Measurements from ENCODE around the gene PRR36.
A peak's percentile ranks its signal among the peaks of the same experiment; 100 is the strongest.

PRR36 gene

DNA sequence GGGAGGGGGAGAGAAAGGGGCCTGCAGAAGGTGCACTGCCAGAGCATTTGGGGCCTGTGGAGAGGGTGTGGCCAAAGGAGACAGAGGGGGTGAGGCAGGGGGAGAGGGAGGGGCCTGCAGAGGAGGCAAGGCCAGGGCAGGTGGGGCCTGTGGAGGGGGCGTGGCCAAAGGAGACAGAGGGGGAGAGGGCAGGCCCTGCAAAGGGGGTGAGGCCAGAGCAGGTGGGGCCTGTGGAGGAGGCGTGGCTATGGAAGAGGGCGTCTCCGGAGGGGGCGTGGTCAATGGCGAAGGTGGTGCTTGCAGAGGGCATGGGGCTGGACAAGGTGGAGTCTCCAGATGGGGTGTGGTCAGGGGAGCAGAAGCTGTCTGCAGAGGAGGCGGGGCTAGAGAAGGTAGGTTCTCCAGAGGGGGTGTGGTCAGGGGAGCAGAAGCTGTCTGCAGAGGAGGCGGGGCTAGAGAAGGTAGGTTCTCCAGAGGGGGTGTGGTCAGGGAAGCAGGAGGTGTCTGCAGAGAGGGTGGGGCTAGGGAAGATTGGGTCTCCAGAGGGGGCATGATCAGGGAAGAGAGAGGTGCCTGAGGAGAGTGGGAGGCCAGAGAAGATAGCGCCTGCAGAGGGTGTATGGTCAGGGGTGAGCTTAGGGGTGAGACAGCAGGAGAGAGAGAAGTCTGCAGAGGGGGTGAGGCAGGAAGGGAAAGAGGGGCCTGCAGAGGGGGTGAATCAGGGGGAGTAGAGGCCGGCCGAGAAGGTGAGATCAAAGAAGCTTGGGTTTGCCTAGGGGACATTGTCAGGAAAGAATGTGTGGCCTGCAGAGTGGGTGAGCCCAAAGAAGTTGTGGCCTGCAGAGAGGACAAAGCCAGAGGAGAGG is 3.4 kb downstream of the PRR36 start:
- H3K9me3 ChIP-seq (ENCODE audit: control insufficient read depth, low read length) = no peaks in the 10 kb centered on the region
- peaks cover 10% of the 10 kb centered on the region for H3K4me1 ChIP-seq
- no peaks in the 10 kb centered on the region for H3K79me2 ChIP-seq
- H3K4me2 ChIP-seq (ENCODE audit: low read length) = no peak overlapping the region
- TF ChIP-seq, protein P1, sequence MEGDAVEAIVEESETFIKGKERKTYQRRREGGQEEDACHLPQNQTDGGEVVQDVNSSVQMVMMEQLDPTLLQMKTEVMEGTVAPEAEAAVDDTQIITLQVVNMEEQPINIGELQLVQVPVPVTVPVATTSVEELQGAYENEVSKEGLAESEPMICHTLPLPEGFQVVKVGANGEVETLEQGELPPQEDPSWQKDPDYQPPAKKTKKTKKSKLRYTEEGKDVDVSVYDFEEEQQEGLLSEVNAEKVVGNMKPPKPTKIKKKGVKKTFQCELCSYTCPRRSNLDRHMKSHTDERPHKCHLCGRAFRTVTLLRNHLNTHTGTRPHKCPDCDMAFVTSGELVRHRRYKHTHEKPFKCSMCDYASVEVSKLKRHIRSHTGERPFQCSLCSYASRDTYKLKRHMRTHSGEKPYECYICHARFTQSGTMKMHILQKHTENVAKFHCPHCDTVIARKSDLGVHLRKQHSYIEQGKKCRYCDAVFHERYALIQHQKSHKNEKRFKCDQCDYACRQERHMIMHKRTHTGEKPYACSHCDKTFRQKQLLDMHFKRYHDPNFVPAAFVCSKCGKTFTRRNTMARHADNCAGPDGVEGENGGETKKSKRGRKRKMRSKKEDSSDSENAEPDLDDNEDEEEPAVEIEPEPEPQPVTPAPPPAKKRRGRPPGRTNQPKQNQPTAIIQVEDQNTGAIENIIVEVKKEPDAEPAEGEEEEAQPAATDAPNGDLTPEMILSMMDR (IDR thresholded peaks at IDR 0.05) = no peak
- H2AFZ ChIP-seq = peak overlapping the region; percentile 71
- no peaks in the 10 kb centered on the region for H3K36me3 ChIP-seq (ENCODE audit: control insufficient read depth, insufficient read depth, low read length)
- no peak overlapping the region for H3K9ac ChIP-seq
- H3K27ac ChIP-seq = peak overlapping the region; percentile 74
- no peak overlapping the region for H3K4me3 ChIP-seq (ENCODE audit: low read depth, low read length)
- H3K27me3 ChIP-seq (ENCODE audit: control insufficient read depth, insufficient read depth, low read length) = no peaks in the 10 kb centered on the region

DNA sequence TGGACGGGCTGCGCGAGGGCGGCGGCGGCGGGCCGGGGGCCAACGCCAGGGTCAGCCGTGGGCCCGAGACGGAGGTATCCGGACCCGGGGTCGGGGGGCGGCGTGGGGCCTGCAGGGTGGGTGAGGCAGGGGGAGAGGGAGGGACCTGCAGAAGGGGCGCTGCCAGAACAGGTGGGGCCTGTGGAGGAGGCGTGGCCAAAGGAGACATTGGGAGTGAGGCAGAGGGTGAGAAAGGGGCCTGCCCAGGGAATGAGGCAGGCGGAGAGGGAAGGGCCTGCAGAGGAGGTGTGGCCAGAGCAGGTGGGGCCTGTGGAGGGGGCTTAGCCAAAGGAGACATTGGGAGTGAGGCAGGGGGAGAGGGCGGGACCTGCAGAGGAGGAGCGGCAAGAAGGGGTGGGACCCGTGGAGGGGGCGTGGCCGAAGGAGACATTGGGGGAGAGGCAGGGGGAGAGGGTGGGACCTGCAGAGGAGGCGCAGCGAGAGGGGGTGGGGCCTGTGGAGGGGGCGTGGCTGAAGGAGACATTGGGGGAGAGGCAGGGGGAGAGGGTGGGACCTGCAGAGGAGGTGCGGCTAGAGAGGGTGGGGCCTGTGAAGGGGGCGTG is 4.2 kb downstream of the PRR36 start:
- peak overlapping the region; percentile 96 for H3K4me2 ChIP-seq (ENCODE audit: low read length)
- H3K27ac ChIP-seq = peak overlapping the region; percentile 67
- no peaks in the 10 kb centered on the region for H3K36me3 ChIP-seq (ENCODE audit: control insufficient read depth, insufficient read depth, low read length)
- H3K79me2 ChIP-seq = no peaks in the 10 kb centered on the region
- no peaks in the 10 kb centered on the region for H3K9me3 ChIP-seq (ENCODE audit: control insufficient read depth, low read length)
- TF ChIP-seq, protein P1 (IDR thresholded peaks at IDR 0.05) = no peak
- H3K4me1 ChIP-seq = peaks cover 10% of the 10 kb centered on the region
- peak overlapping the region; percentile 55 for H3K4me3 ChIP-seq (ENCODE audit: low read depth, low read length)
- no peak overlapping the region for H3K9ac ChIP-seq
- H2AFZ ChIP-seq = peak overlapping the region; percentile 81
- H3K27me3 ChIP-seq (ENCODE audit: control insufficient read depth, insufficient read depth, low read length) = no peaks in the 10 kb centered on the region

GRCh38 chr19:7869453-7869909 is 4.7 kb downstream of the PRR36 start:
- H3K9ac ChIP-seq = no peak overlapping the region
- peak overlapping the region; percentile 81 for H2AFZ ChIP-seq
- peak overlapping the region; percentile 67 for H3K27ac ChIP-seq
- H3K79me2 ChIP-seq = no peaks in the 10 kb centered on the region
- H3K27me3 ChIP-seq (ENCODE audit: control insufficient read depth, insufficient read depth, low read length) = no peaks in the 10 kb centered on the region
- H3K4me2 ChIP-seq (ENCODE audit: low read length) = peak overlapping the region; percentile 96
- H3K9me3 ChIP-seq (ENCODE audit: control insufficient read depth, low read length) = no peaks in the 10 kb centered on the region
- H3K36me3 ChIP-seq (ENCODE audit: control insufficient read depth, insufficient read depth, low read length) = no peaks in the 10 kb centered on the region
- H3K4me3 ChIP-seq (ENCODE audit: low read depth, low read length) = peak overlapping the region; percentile 55
- TF ChIP-seq, protein P1 (IDR thresholded peaks at IDR 0.05) = no peak
- H3K4me1 ChIP-seq = peaks cover 8% of the 10 kb centered on the region

- Histone ChIP-seq H3K36me3 (ENCODE audit: control insufficient read depth, insufficient read depth, low read length) (no peaks in the 10 kb centered on the region), H3K4me3 (ENCODE audit: low read depth, low read length) (peak overlapping the region; percentile 63), H2AFZ (peak overlapping the region; percentile 81), H3K79me2 (no peaks in the 10 kb centered on the region), H3K4me1 (peaks cover 8% of the 10 kb centered on the region), H3K27me3 (ENCODE audit: control insufficient read depth, insufficient read depth, low read length) (no peaks in the 10 kb centered on the region), H3K9me3 (ENCODE audit: control insufficient read depth, low read length) (no peaks in the 10 kb centered on the region), H3K4me2 (ENCODE audit: low read length) (peak overlapping the region; percentile 96), H3K9ac (no peak overlapping the region), H3K27ac (peak overlapping the region; percentile 67)
- TF ChIP-seq, protein P1 (IDR thresholded peaks at IDR 0.05) = peak; percentile 75
Observed at GRCh38 chr19:7868671-7869452, 5.3 kb downstream of the PRR36 start.

Measured in parathyroid adenoma (tissue), 2 donors.